Measurements from ENCODE around the gene DDAH2.

The DDAH2 gene, protein sequence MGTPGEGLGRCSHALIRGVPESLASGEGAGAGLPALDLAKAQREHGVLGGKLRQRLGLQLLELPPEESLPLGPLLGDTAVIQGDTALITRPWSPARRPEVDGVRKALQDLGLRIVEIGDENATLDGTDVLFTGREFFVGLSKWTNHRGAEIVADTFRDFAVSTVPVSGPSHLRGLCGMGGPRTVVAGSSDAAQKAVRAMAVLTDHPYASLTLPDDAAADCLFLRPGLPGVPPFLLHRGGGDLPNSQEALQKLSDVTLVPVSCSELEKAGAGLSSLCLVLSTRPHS

DNA sequence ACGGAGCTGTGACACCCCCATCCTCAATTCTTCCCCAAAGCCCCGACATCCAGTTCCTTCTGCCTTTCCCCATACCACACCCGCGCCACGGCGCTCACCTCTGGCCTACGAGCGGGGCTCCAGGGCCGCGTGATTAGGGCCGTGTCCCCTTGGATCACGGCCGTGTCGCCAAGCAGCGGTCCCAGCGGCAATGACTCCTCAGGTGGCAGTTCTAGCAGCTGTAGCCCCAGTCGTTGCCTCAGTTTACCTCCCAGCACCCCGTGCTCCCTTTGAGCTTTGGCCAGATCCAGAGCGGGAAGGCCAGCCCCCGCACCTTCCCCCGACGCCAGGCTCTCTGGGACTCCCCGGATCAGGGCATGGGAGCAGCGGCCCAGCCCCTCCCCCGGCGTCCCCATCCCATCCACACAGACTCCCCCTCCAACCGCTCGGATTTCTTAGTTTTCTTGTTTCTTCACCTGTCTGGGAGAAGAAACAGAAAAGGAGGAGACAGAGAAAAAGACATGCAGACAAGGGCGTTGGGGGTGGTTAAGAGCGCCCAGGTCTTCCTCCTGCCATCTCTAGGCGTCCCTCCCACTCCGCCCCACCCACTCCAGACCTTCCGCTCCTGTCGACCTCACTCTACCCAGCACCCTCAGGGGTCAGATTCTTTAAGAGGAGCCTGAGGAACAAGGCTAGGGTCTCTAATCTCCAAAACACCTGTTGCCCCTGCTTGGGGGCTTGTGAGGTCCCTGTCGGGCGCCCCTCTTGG is at the start of gene DDAH2:
Gene DDAH2 (minus strand): TSS at position 533 of the 748 bp plus-strand sequence. CDS start 138 bp downstream, at position 395.
- Mint-ChIP-seq H3K27me3 (ENCODE audit: low read depth) (no peaks in the 10 kb centered on the region), H3K27ac (peak within 1 kb of the TSS; percentile 90 to 95 (median 92)), H3K4me1 (peaks cover 25% of the 10 kb centered on the region), H3K36me3 (ENCODE audit: low read depth) (peaks cover 71% of the 10 kb centered on the region), H3K9me3 (no peaks in the 10 kb centered on the region), H3K4me3 (peak within 1 kb of the TSS; percentile 97 to 98 (median 98))
- TF ChIP-seq CTCF (IDR thresholded peaks at IDR 0.05; ENCODE audit: unreplicated experiment in 3 of 3) = peak in 1 of 3 experiments; percentile 73

DNA sequence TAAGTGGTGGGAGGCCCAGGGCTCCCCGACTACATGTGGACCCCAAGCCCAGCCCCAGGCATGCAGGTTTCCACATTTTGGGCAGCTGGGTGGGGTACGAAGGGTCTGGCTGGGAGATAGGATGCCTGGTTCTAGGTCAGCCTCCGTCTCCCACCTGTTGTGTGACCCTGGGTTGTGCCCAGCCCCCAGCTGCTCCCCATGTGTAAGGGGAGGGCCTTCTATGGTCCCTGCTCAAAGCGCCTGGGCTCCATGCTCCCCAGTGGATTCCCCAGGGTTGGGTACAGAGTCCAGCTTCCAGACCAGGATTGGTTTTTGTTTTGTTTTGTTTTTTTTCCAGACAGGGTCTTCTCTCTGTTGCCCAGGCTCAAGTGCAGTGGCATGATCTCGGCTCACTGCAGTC is 49.1 kb upstream of the DDAH2 start:
- H3K27me3 Mint-ChIP-seq (ENCODE audit: low read depth) = no peaks in the 10 kb centered on the region
- no peaks in the 10 kb centered on the region for H3K9me3 Mint-ChIP-seq
- no peaks in the 10 kb centered on the region for H3K4me1 Mint-ChIP-seq
- peaks cover 16% of the 10 kb centered on the region for H3K36me3 Mint-ChIP-seq (ENCODE audit: low read depth)
- H3K27ac Mint-ChIP-seq = peak overlapping the region in 2 of 3 experiments; percentile 76 to 93
- H3K4me3 Mint-ChIP-seq = no peak overlapping the region
- TF ChIP-seq CTCF (IDR thresholded peaks at IDR 0.05; ENCODE audit: unreplicated experiment in 3 of 3) = no peak

GRCh38 chr6:31777667-31778050 is 48.6 kb upstream of the DDAH2 start:
- H3K27ac Mint-ChIP-seq = peak overlapping the region; percentile 42 to 93 (median 76)
- peaks cover 11% of the 10 kb centered on the region for H3K36me3 Mint-ChIP-seq (ENCODE audit: low read depth)
- no peak overlapping the region for H3K4me3 Mint-ChIP-seq
- no peaks in the 10 kb centered on the region for H3K27me3 Mint-ChIP-seq (ENCODE audit: low read depth)
- H3K9me3 Mint-ChIP-seq = no peaks in the 10 kb centered on the region
- no peak for TF ChIP-seq CTCF (IDR thresholded peaks at IDR 0.05; ENCODE audit: unreplicated experiment in 3 of 3)
- no peaks in the 10 kb centered on the region for H3K4me1 Mint-ChIP-seq

DNA sequence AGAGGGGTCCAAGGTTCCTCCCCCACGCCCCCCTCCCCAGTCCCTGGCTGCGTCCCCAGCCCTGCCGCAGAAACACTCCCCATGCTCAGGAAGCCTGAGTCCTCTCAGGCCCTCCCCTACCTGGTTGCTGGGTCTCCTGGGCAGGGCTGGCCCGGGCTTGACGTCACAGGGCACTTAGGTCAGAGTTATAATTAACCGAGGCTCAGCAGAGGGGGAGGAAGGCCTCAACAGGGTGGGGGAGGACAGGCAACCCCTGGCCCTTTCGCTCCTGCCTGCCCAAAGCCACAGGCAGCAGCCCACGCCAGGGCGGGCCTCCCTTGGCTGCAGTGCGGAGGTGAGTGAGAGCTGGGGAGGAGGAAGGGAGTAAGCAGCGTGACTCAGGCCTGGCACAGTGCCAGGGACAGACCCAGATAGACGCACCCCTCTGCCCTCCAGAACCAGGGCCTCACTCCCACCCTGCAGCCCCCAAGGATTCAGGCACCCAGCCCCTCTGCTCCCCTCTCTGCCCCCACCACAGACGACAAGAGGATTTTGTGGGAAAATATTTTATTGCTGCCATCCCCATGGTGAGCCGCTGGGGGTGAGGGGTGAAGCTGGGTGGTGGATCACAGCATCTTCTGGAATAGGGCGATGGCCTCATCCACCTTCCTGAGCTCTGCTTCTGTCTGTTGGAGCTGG is 48.0 kb upstream of the DDAH2 start, which contains the start of gene VWA7:
Gene VWA7 (minus strand): TSS at position 340 of the 678 bp plus-strand sequence. CDS start 549 bp downstream, outside the sequence.
- Mint-ChIP-seq H3K36me3 (ENCODE audit: low read depth) (peaks cover 9% of the 10 kb centered on the region), H3K9me3 (no peaks in the 10 kb centered on the region), H3K4me3 (peak within 1 kb of the TSS in 2 of 3 experiments; percentile 30 to 54), H3K27ac (peak within 1 kb of the TSS; percentile 42 to 93 (median 76)), H3K27me3 (ENCODE audit: low read depth) (no peaks in the 10 kb centered on the region), H3K4me1 (no peaks in the 10 kb centered on the region)
- TF ChIP-seq CTCF (IDR thresholded peaks at IDR 0.05; ENCODE audit: unreplicated experiment in 3 of 3) = no peak

- H3K27me3 Mint-ChIP-seq (ENCODE audit: low read depth) = no peaks in the 10 kb centered on the region
- H3K4me3 Mint-ChIP-seq = peak overlapping the region in 2 of 3 experiments; percentile 30 to 54
- peaks cover 9% of the 10 kb centered on the region for H3K36me3 Mint-ChIP-seq (ENCODE audit: low read depth)
- H3K27ac Mint-ChIP-seq = peak overlapping the region; percentile 42 to 93 (median 76)
- no peak for TF ChIP-seq CTCF (IDR thresholded peaks at IDR 0.05; ENCODE audit: unreplicated experiment in 3 of 3)
- H3K9me3 Mint-ChIP-seq = no peaks in the 10 kb centered on the region
- H3K4me1 Mint-ChIP-seq = no peaks in the 10 kb centered on the region
Observed at GRCh38 chr6:31776485-31776988, 47.4 kb upstream of the DDAH2 start.
